ENCODE measurements around the gene LIME1. TPM values are rescaled to one million over a fixed set of nuclear protein-coding genes. Genes with fewer than 3 reads are reported as not detected.
"Not testable (repeated sequence)": the region's sequence is repeated elsewhere in the genome, so short reads cannot be mapped to it uniquely, and the experiment has no call there.

Gene LIME1
- total RNA-seq, 1 experiment from 2014 or later: 17.5 TPM

DNA sequence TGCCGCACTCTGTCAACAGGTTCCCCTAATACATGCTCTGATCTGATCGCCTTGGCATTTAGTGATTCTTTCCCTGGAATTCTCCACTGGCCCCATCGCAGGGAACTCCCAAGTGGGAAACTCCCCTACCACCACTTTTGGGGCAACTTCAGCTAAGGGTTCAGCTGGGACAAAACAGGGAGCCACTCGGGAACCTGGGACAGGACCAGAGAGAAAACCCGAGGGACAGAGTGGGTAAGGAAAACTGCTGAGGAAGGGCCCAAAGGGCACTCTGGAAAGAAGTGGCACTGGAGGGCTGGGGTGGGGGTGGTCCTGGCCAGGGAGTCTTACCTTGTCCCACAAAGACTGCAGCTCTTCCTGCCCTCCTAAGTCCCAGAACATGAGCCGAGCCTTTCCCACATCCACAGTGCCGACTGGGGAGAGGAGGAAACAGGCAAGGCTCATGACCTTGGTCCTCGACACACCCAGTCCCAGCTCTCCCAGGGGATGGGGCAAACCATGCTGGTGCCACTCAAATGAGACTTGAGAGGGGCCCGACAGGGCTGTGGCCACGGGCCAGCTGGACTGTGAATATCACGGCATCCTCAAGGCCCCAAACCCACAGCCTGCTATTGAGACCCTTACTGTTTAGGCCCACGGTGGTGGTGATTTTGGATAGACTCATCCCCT, 30.3 kb upstream of the LIME1 start:
- DNase-seq (ENCODE audit: low read depth): no peak
- in situ Hi-C loops (cut with HindIII; ENCODE audit: low pct_unique_long_range_greater_than_20kb, low sequenced_read_pairs): no loop called here

DNA sequence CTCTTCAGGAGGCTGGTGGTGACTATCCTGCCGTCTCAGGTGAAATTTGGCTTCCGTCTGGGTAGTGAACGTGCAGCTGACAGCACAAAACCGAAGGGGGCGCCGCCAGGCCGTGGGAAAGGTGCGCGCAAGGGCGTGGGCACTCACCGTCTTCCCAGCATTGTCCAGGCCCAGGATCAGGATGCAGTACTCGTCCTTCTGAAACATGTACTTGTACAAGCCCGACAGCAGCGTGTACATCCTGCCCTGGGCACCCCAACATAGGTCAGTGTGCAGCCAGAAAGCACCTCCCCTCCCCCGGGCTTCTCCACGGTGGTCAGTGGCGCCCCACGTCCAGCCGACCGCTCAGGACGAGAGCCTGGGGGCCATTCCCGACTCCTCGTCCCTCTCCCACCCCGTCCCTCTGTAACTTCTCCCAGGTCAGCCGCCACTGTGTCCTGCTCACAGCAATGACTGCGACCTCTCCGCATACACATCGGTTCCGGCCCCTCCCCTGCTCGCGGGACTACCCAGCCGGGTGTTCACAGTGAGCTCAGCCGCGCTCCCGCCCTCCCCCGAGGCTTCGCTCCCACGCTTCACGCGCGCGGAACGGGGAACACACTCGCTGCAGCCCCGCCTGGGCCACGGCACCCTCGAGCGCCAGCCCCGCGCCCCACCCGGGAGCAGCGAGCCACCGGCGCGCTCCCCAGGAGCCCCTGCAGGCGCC, 29.5 kb upstream of the LIME1 start:
- in situ Hi-C loops (cut with HindIII; ENCODE audit: low pct_unique_long_range_greater_than_20kb, low sequenced_read_pairs): no loop called here
- DNase-seq (ENCODE audit: low read depth): peak; percentile 55

DNA sequence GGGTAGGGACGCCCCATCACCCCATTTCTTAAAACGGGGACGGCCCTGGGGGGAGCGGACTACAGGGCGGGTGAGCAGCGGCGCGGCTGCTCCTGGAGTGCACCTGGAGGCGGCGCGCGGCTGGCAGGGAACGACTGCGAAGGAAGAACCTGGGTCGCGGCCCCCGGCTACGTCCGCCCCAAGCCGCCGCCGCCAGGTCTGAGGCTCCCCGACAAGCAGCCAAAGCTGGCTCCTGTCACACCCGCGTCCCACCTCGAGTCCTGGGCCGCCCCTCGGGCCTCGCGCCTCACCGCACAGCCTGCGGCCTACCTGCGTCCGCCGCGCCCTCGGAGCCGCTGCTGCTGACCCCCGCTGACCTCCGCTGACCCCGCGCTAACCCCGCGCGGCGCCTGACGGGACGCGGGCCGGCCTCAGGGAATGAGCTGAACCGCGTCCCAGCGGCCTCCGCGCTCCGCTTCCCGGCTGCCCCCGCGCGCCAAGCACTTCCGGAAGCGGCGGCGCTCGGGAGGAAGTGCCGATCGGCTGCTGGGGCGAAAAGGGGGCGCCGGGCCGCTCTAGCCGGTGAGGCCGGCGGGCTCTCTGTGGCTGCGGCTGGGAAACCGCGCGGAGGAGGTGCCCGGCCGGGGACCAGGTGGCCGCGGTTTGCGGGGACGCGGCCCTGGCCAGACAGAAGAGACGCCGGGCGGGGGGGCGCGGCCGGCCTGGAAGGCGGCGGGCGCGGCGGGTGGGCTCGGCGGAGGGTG, 28.7 kb upstream of the LIME1 start, which contains the start of the genes ARFRP1 and ZGPAT:
ARFRP1 (minus strand) TSS at position 419 of the 743 bp plus-strand sequence. CDS start 885 bp downstream, outside the sequence.
ZGPAT (plus strand) TSS at position 482 of the 743 bp plus-strand sequence. CDS start 542 bp downstream, outside the sequence.
- in situ Hi-C loops (cut with HindIII; ENCODE audit: low pct_unique_long_range_greater_than_20kb, low sequenced_read_pairs): no loop called here
- DNase-seq (ENCODE audit: low read depth): peak; percentile 83

DNA sequence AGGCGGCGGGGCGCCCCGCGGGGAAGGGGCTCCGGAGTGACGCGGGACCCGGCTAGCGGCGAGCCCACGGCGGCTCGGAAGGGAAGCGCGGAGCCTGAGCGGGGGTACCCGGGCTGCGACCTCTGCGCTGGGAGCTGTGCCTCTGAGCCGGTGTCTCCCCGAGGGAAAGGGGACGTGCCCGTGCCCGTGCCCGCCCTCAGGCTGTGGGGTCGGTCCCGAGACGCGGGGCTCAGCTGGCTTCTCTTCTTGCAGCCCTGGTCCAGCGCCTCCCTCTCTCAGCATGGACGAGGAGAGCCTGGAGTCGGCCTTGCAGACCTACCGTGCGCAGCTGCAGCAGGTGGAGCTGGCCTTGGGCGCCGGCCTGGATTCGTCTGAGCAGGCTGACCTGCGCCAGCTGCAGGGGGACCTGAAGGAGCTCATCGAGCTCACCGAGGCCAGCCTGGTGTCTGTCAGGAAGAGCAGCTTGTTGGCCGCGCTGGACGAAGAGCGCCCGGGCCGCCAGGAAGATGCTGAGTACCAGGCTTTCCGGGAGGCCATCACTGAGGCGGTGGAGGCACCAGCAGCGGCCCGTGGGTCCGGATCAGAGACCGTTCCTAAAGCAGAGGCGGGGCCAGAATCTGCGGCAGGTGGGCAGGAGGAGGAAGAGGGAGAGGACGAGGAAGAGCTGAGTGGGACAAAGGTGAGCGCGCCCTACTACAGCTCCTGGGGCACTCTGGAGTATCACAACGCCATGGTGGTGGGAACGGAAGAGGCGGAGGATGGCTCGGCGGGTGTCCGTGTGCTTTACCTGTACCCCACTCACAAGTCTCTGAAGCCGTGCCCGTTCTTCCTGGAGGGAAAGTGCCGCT, 27.9 kb upstream of the LIME1 start:
- no peak for DNase-seq (ENCODE audit: low read depth)
- in situ Hi-C loops (cut with HindIII; ENCODE audit: low pct_unique_long_range_greater_than_20kb, low sequenced_read_pairs): no loop called here

DNA sequence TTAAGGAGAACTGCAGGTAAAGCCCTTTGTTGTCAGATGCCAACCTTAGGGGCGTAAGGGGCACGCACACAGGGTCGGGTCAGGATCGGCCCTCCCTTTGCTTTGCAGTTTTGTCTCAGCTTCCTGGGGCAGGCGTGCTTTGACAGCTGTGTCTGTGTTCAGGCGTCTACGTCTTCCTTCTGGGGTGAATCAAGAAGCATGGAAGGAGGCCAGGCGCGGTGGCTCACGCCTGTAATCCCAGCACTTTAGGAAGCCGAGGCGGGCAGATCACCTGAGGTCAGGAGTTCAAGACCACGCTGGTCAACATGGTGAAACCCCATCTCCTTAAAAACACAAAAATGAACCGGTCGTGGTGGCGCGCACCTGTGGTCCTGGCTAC, 27.3 kb upstream of the LIME1 start:
- in situ Hi-C loops (cut with HindIII; ENCODE audit: low pct_unique_long_range_greater_than_20kb, low sequenced_read_pairs): no loop called here

DNA sequence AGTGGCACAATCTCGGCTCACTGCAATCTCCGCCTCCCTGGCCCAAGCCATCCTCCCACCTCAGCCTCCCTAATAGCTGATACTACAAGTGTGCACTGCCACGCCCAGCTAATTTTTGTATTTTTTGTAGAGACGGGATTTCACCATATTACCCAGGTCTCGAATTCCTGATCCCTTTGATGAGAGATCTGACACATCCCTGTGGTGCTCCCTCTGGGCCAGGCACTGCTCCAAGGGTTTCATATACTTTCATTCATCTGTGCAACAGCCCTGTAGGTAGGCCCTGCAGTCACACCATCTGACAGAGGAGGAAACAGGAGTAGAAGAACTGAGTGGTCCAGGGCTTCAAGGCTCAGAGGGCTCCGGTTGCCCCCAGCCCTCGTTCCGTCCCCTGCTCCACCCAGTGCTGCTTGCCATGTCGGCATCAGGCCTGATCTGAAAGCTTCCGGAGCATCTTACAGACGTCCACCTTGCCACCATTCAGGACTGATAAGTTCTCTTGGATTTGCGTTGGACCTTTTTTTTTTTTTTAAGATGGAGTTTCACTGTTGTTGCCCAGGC, 25.3 kb upstream of the LIME1 start:
- DNase-seq (ENCODE audit: low read depth): no peak
- in situ Hi-C loops (cut with HindIII; ENCODE audit: low pct_unique_long_range_greater_than_20kb, low sequenced_read_pairs): no loop called here

More for the DNA sequence above, 27.3 kb upstream of the LIME1 start:
- DNase-seq (ENCODE audit: low read depth): no peak

DNA sequence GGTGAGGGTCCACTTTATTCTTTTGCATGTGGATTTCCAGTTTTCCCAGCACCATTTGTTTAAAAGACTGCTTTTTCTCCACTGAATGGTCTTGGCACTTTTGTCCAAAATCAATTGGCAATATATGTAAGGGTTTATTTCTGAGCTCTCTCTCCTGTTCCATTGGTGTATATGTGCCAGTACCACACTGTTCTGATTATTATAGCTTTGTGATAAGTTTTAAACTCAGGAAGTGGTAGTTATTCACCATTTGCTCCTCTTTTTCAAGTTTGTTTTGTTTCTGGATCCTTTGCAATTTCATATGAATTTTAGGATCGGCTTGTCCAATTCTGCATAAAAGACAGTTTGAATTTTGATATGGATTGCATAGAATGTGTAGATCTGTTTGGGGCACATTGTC, 24.3 kb upstream of the LIME1 start:
- in situ Hi-C loops (cut with HindIII; ENCODE audit: low pct_unique_long_range_greater_than_20kb, low sequenced_read_pairs): no loop called here
- no peak for DNase-seq (ENCODE audit: low read depth)

DNA sequence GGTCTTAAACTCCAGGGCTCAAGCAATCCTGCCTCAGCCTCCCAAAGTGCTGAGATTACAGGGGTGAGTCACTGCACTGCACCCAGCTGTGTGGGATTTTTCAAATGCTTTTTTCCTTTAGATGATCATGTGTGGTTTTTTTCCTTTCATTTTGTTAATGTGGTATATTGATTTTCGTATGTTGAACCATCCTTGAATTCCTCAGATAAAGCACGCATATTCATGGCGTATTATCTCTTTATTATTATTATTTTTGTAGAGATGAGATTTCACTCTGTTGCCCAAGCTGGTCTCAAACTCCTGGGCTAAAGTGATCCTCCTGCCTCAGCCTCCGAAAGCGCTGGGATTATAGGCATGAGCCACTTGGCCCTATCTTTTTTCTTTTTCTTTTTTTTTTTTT, 21.6 kb upstream of the LIME1 start:
- no peak for DNase-seq (ENCODE audit: low read depth)
- in situ Hi-C loops (cut with HindIII; ENCODE audit: low pct_unique_long_range_greater_than_20kb, low sequenced_read_pairs): no loop called here

DNA sequence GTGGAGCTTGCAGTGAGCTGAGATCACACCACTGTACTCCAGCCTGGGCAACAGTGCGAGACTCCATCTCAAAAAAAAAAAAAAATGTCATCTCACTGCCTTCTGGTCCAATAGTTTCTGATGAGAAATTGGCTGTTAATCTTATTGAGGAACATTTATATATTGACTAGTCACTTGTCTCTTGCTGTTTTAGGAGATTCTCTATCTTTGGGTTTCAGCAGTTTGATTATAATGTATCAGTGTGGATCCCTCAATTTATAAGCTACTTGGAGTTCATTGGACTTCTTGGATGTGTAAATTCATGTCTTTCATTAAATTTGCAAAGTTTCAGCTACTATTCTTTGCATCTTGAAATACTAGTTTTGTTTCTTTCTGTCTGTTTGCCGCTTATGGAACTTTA, 17.5 kb upstream of the LIME1 start:
- DNase-seq (ENCODE audit: low read depth): no peak
- in situ Hi-C loops (cut with HindIII; ENCODE audit: low pct_unique_long_range_greater_than_20kb, low sequenced_read_pairs): no loop called here

DNA sequence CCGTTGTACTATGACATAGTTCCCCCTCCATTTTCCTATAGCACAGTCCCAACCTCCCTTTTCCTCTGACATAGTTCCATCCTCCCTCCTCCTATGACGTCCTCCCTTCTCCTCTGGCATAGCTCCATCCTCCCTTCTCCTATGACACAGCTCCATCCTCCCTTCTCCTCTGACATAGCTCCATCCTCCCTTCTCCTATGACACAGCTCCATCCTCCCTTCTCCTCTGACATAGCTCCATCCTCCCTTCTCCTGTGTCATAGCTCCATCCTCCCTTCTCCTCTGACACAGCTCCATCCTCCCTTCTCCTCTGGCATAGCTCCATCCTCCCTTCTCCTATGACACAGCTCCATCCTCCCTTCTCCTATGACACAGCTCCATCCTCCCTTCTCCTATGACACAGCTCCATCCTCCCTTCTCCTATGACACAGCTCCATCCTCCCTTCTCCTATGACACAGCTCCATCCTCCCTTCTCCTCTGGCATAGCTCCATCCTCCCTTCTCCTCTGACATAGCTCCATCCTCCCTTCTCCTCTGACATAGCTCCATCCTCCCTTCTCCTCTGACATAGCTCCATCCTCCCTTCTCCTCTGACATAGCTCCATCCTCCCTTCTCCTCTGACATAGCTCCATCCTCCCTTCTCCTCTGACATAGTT, 13.4 kb upstream of the LIME1 start:
- in situ Hi-C loops (cut with HindIII; ENCODE audit: low pct_unique_long_range_greater_than_20kb, low sequenced_read_pairs); DNase-seq (ENCODE audit: low read depth): not testable (repeated sequence)

DNA sequence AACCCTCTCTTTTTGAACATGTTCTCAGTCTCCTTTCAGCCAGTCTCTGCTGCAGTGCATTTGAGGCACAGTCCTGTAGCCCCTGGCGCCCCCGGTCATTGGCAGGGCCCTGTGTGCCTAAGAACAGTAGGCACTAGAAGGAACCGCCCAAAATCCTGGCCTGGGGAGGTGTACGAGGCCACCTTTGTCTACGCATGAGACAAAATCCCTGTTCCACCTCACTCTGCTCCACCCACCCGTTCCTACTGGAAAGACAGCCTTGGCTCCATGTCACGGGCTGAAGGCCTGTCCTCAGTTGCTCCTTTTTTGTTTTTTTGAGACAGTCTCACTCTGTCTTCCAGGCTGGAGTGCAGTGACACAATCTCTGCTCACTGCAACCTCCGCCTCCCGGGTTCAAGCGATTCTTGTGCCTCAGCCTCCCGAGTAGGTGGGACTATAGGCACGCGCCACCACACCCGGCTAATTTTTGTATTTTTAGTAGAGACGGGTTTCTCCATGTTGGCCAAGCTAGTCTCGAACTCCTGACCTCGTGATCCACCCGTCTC, 6.2 kb upstream of the LIME1 start:
- DNase-seq (ENCODE audit: low read depth); in situ Hi-C loops (cut with HindIII; ENCODE audit: low pct_unique_long_range_greater_than_20kb, low sequenced_read_pairs): not testable (repeated sequence)

DNA sequence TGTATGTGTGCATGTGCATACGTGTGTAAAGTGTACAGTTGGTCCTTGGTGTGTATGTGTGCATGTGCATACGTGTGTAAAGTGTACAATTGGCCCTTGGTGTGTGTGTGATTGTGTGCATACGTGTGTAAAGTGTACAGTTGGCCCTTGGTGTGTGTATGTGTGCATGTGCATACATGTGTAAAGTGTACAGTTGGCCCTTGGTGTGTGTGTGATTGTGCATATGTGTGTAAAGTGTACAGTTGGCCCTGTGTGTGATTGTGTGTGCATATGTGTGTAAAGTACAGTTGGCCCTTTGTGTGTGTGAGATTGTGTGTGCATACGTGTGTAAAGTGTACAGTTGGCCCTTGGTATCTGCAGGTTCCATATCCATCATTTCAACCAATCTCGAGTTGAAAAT, 5.1 kb upstream of the LIME1 start:
- in situ Hi-C loops (cut with HindIII; ENCODE audit: low pct_unique_long_range_greater_than_20kb, low sequenced_read_pairs): no loop called here
- DNase-seq (ENCODE audit: low read depth): no peak

DNA sequence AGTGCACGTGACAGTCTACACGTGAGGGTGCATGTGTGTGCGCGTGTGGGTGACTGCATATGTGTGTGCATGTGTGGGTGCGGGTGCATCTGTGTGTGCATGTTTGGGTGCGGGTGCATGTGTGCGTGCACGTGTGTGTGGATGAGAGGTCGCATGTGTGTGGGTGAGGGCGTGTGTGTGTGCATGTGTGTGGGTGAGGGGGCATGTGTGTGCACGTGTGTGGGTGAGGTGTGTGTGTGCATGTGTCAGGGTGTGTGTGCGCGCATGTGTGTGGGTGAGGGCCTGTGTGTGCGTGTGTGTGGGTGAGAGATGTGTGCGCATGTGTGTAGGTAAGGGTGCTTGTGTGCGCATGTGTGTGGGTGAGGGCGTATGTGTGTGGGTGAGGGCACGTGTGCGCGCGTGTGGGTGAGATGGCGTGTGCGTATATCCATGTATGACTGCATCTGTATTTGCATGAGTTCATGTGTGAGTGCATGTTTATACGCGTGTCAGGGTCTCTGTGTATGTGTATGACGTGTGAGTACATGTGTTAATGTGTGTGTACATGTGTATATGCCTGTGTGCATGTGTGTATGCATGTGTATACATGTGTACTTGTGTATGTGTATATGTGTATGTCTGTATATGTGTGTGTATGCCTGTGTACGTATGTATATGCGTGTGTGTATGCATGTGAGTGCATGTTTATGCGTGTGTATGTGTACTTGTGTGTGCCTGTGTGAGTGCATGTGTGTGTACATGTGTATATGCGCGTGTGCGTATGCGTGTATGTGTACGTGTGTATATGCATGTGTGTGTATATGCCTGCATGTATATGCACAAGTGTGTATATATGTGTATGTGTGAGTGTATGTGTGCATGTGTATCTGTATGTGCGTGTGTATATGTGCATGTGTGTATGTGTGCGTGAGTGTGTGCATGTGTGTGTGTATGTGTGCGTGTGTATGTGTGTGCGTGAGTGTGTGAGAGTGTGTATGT, 4.1 kb upstream of the LIME1 start:
- in situ Hi-C loops (cut with HindIII; ENCODE audit: low pct_unique_long_range_greater_than_20kb, low sequenced_read_pairs): no loop called here

DNA sequence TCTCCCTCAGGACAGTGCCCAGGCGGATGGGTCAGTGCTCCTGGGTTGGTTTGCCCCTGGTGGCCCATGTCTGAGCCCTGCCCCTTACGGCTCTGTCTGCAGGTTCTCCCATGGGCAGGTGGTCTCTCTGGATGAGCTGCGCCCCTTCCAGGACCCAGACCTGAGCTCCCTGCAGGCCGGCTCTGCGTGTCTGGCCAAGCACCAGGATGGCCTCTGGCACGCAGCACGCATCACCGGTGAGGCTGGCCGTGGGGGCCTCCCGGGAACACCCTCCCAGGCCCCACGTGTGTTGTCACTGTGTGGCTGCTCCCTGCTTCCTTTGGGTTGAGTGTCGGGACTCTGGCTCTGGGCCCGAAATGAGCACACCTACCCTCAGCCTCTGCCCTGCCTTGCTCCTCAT, 3.3 kb upstream of the LIME1 start:
- no peak for DNase-seq (ENCODE audit: low read depth)
- in situ Hi-C loops (cut with HindIII; ENCODE audit: low pct_unique_long_range_greater_than_20kb, low sequenced_read_pairs): no loop called here

More for the DNA sequence above, 4.1 kb upstream of the LIME1 start:
- DNase-seq (ENCODE audit: low read depth): no peak

DNA sequence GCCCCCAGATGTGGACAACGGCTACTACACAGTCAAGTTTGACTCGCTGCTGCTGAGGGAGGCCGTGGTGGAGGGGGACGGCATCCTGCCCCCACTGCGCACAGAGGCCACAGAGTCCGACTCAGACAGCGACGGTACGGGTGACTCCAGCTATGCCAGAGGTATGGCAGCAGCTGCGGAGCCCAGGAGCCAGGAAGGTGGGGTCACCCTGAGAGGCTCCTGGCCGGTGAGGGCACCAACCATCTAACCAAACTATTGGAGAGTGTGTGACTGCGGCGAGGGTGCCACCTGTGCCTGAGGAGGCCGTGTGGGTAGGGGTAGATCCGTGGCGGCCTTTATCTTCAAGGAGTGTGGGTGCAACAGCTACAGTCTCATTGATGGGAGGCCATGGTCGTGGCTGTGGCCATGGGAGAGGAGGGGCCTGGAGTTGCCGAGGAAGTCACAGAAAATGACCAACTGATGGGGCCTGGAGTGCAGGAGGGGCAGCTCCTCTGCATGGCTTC, 2.8 kb upstream of the LIME1 start:
- in situ Hi-C loops (cut with HindIII; ENCODE audit: low pct_unique_long_range_greater_than_20kb, low sequenced_read_pairs): no loop called here
- DNase-seq (ENCODE audit: low read depth): no peak
